ENCODE data around the gene GREB1.

GREB1 gene

GRCh38 chr2:11677136-11678055 lies 143.6 kb downstream of the GREB1 start:
- no peak overlapping the region for H3K4me3 ChIP-seq (ENCODE audit: low read depth, low read length)
- TF ChIP-seq, protein P1, sequence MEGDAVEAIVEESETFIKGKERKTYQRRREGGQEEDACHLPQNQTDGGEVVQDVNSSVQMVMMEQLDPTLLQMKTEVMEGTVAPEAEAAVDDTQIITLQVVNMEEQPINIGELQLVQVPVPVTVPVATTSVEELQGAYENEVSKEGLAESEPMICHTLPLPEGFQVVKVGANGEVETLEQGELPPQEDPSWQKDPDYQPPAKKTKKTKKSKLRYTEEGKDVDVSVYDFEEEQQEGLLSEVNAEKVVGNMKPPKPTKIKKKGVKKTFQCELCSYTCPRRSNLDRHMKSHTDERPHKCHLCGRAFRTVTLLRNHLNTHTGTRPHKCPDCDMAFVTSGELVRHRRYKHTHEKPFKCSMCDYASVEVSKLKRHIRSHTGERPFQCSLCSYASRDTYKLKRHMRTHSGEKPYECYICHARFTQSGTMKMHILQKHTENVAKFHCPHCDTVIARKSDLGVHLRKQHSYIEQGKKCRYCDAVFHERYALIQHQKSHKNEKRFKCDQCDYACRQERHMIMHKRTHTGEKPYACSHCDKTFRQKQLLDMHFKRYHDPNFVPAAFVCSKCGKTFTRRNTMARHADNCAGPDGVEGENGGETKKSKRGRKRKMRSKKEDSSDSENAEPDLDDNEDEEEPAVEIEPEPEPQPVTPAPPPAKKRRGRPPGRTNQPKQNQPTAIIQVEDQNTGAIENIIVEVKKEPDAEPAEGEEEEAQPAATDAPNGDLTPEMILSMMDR (IDR thresholded peaks at IDR 0.05; ENCODE audit: low read depth, low read length): no peak

GRCh38 chr2:11678306-11678960 lies 144.6 kb downstream of the GREB1 start:
- no peak overlapping the region for H3K4me3 ChIP-seq (ENCODE audit: low read depth, low read length)
- TF ChIP-seq, protein P1 (IDR thresholded peaks at IDR 0.05; ENCODE audit: low read depth, low read length): no peak

DNA sequence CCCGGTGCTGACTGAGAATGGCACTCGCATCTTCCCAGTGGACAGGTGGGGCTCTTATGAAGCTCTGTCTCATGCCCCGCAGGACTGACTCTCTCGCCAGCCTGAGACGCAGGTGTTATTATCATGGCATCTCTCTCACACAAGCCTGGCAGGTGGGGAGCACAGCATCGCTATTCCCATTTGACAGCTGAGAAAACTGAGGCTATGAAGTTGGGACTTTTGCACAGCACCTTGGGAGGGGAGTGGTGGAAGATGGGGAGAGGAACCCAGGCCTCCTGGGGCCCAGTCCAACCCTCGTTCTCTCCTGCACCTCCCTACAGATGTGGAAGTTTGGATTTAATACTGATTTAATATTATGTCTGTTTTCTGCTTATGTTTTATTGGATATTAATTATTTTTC lies 145.2 kb downstream of the GREB1 start:
- no peak overlapping the region for H3K4me3 ChIP-seq (ENCODE audit: low read depth, low read length)
- TF ChIP-seq, protein P1 (IDR thresholded peaks at IDR 0.05; ENCODE audit: low read depth, low read length): no peak

DNA sequence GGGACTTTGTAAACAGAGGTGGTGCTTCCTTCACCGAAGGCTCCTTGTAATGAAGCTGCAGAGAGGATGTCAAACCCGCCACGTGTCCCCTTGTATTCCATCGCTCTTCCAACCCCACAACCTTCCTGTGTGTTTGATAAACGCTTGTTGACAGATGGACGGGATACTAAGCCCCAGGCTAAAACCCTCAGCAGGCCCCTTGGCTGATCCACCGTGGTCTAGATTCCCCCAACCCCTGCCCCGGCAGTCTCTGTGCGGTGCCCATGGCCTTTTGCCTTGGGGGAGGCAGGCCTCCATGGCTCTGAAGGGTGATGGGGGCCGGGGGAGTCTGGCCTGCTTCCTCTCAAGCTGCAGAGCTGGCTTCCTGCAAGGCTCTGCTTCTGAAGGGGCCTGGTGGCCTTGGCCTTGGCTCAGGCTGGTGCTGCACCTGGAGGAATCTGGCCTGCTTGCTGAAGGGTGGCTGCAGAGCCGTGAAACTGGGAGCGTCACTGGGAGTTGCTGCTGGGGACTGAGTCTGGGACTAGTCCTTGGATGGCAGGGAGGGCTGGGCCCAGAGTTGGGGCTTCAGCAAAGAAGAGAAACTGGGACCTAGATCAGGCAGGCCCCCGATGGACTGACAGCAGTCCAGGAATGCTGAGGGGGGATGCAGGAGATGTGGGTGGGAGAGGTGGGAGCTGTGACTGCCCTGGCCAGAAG lies 145.8 kb downstream of the GREB1 start:
- TF ChIP-seq, protein P1 (IDR thresholded peaks at IDR 0.05; ENCODE audit: low read depth, low read length): no peak
- no peak overlapping the region for H3K4me3 ChIP-seq (ENCODE audit: low read depth, low read length)

DNA sequence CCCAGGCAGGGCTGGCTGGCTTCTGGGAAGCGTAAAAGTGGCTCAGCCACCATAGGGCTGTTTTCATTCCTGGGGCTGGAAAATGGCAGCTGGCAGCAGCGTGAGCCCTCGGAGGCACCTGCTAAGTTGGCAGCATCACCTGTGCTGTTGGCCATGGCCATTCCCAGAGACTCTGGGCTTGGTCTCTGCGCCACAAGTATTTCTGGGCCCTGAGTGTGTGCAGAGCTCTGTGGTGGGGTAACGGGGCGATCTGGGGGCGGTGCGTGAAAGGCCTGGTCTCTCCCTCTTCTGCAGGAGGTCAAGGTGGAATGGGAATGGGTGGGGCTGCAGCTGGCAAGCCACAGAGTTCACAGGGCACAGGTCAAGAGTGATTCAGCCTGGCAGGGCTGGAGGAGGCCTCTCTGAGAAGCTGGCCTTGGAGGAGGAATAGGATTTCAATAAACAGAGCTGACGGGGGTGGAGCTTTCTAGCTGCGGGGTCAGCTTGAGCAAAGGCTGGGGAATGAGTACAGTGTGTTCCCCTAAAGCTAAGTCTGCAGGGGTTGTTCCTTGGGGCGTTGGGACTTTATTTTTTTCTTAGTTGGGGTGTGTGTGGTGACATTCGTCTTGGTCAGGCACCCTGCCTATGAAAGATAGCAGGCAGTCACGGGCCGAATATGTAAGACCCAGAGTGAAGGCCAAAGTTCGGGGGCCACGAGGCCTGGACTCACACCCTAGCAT lies 146.5 kb downstream of the GREB1 start:
- no peak overlapping the region for H3K4me3 ChIP-seq (ENCODE audit: low read depth, low read length)
- TF ChIP-seq, protein P1 (IDR thresholded peaks at IDR 0.05; ENCODE audit: low read depth, low read length): no peak

DNA sequence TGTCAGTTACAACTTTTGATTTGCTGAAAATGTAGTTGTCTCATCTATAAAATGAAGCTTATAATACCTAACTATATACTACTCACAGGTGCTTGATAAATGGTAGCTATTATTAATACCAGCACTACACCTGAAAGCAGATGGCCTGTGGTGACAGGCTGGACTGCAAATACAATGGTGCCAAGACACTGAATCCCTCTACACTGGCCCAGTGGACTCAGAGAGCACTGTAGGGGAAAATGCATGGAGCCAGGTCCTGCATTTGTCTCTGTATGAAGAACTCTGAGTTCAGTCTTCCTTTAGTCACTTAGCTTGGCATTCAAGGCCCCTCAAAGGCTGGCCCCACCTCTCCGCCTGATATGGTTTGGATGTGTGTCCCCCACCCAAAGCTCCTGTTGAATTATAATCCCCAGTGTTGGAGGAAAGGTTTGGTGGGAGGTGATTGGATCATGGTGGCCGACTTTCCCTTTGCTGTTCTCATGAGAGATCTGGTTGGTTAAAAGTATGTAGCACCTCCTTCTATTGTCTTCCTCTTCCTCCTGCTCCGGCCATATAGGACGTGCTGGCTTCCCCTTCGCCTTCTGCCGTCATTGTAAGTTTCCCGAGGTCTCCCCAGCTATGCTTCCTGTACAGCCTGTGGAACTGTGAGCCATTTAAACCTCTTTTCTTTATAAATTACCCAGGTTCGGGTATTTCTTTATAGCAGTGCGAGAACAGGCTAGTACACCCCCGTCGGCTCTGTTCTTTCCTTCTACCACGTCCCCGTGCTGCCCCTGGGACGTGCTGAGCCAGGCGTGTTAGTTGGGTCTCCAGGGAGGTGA lies 147.3 kb downstream of the GREB1 start:
- TF ChIP-seq, protein P1 (IDR thresholded peaks at IDR 0.05; ENCODE audit: low read depth, low read length): no peak
- no peak overlapping the region for H3K4me3 ChIP-seq (ENCODE audit: low read depth, low read length)

Measured in WI38 (cell line).